KOPT-K1 (cell line): ENCODE results near the gene PYROXD2.

Experiments used
- H3K27ac ChIP-seq: fragments of 200-600 bp; sonication (generic); 2 replicates; pipeline ENCODE4 v1.5.1; 2016; ENCODE audit warnings: antibody characterized with exemption, mild to moderate bottlenecking, low read depth, low read length; ENCODE audit not compliant: poor library complexity, severe bottlenecking
- H3K36me3 ChIP-seq: fragments of 200-600 bp; sonication (generic); 2 replicates; pipeline ENCODE4 v1.5.1; 2017; ENCODE audit warnings: antibody characterized with exemption, mild to moderate bottlenecking, low read length, moderate library complexity; ENCODE audit not compliant: insufficient read depth
- H3K9me3 ChIP-seq: fragments of 200-600 bp; sonication (generic); 2 replicates; pipeline ENCODE4 v1.5.1; 2017; ENCODE audit warnings: antibody characterized with exemption, low read length, mild to moderate bottlenecking; ENCODE audit not compliant: insufficient read depth, poor library complexity, severe bottlenecking

The PYROXD2 gene

DNA sequence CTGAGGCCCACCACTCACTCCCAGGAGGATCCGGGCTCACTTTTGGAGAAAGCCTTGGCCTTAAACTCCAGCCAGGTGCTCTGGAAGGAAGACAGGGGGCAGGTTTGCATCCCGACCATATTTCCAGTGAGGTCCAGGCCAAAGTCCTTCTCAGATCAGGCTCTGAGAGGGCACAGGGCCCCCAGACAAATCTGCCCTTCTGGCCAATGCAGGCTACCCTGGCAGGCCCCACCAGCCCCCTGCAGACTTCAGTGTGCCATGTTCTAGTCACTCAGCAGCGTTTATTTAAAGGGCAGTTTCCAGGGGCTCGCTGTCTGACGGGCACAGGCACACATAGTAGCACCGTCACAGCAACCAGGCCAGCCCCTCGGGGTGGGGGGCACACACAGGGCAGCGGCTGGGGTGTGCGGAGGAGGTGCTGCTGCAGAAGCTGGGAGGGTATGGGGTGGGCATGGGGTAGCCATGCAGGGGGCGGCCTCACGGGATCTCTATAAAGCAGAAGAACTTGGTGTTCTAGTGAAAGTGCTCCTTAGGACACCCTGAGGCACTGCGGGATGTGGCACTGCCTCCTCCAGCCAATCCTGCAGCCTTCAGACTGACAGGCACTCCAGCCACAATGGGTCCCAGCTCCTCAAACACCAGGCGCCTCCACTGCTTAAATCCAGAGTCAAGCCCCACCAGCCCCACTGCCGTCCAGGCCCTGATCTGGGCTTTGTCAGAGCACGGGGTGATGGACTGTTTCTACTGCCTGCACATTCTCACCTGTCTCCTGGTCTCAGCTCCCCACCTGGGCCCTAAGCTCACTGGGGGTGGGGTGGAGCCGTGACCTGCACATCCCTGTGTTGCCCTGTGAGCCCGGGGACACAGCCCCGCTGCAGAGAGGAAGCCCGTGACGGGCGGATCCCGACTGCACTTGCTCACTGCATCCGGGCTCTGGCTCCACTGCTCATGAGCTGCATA is 9.6 kb upstream of the PYROXD2 start:
- Histone ChIP-seq H3K9me3 (no peaks in the 10 kb centered on the region), H3K27ac (no peak overlapping the region), H3K36me3 (peaks cover 82% of the 10 kb centered on the region)

DNA sequence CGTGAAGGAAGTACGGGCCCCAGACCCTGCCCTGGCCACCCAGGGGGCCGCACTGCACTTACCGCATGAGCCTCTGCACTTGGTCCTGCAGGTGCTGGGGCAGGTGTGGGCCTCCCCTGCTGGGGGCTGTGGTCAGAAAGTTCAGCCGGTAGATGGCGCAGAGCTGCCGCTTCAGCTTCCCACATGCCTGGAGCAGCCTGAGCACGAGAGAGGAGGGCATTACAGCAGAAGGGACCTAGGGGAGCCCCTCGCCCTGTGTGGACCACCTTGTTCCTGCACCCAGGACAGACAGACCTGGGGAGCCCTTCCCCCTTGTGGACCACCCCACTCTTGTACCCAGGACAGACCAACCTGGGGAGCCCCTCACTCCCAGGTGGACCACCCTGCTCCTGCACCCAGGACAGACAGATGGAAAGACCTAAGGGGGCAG is 8.7 kb upstream of the PYROXD2 start:
- Histone ChIP-seq H3K27ac (no peak overlapping the region), H3K9me3 (no peaks in the 10 kb centered on the region), H3K36me3 (peaks cover 85% of the 10 kb centered on the region)

DNA sequence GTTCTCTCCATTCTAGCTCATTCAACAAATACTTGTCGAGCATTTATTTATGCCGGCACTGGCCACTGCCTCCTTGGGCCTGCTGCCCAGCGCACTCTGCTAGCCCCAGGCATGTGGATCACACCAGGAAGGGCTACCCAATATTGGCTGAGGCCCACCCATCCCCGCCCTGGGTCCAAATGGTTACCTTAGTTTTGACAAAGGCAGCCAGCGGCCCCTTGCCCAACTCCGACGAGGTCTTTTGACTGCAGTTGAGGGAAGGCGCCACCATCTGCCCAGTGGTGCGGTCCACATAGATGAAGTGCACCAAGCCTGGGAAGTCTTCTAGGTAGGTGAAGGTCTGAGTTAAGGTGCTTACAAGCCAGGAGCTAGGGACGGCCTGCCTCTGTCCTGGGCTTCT is 7.2 kb upstream of the PYROXD2 start:
- Histone ChIP-seq H3K36me3 (peaks cover 85% of the 10 kb centered on the region), H3K9me3 (no peaks in the 10 kb centered on the region), H3K27ac (no peak overlapping the region)

DNA sequence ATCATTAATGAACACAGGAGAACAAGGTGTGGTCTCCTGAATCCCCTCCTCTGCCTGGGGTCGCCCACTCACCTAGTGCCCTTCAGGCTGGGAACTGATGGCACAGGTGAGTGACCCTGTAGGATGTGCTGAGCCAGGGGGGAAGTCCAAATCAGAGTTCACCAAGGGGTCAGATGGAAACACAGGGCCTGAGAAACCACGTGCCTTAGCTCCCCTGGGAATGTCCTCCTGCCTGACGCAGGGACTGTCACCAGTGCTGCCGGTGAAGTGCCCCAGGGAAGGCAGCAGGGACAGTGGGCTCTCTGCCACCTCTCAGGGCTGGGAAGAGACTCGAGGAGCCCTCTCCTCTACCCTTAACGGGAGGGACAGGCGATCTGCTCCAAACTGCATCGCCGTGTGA is 5.8 kb upstream of the PYROXD2 start:
- Histone ChIP-seq H3K9me3 (no peaks in the 10 kb centered on the region), H3K27ac (no peak overlapping the region), H3K36me3 (peaks cover 81% of the 10 kb centered on the region)

DNA sequence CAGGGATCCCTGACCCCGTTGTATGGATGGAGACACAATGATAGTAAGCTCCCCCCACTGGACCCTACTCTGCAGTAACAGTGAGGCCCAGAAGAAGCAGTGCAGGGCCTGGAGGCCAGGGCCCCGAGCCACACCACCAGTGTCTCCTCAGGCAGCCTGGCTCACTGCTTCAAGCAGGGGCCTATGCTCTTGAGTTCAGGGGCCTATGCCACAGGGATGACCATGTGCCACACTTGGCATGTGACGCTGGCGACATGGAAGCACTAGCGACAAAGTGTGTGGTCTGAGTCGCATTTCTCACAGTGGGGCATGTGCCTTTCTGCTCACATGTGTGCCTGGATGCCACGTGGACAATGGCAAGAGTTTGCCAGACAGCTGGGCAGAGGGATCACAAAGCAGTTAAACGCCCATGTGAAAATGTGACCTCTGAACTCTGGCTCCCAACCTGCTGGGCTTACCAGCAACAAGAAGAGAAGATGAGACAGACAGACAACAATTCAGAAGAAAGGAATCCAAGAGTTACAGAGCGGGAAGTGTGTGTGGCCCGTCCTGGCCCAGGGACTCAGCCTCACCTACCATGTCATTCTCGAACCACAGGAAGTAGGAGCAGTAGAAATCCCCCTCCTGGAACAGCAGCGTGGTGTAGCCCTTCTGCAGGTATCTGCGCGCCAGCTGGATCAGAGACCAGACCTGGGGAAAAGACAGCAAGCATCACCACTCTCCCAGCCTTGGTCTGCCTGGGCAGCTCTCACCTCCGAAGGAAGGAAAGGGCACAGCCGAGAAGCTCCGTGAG is 4.7 kb upstream of the PYROXD2 start:
- H3K9me3 ChIP-seq: no peaks in the 10 kb centered on the region
- H3K27ac ChIP-seq: no peak overlapping the region
- peaks cover 70% of the 10 kb centered on the region for H3K36me3 ChIP-seq

DNA sequence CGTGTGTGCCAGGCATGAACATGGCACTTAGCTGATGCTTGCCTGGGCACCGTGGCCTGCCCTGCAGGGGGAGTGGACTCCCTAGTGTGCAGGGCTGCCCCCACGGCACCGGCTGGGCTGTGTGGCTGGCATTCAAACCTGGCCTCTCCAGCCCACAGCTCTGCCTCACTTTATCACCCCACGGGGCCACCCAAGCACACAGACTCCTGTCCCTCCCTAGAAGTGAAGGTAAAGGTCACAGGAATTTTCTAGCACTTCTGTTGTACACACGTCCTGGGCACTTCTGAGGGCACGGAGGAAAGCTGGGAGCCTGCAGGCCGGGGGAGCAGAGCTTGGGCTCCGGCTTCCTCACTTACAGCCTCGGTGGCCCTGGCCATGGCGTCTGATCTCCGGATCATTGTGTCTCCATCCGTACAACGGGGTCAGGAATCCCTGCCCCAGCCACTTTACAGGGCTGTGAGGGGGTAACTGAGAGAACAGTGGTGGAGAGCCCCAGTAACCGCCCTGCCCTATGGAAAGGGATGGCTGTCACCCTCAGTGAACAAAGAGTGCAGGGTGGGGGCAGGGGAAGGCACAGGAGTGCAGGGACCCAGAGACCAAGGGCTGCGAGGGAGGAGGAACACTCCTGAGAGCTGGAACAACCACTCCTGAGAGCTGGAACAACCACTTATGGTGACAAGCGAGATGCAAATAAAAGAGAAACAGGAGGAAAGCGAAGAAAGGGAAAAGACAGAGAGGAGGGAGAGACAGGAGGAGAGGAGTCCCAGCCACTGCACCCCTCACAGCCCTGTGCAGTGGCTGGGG is 3.9 kb upstream of the PYROXD2 start:
- Histone ChIP-seq H3K36me3 (peaks cover 68% of the 10 kb centered on the region), H3K9me3 (no peaks in the 10 kb centered on the region), H3K27ac (no peak overlapping the region)

DNA sequence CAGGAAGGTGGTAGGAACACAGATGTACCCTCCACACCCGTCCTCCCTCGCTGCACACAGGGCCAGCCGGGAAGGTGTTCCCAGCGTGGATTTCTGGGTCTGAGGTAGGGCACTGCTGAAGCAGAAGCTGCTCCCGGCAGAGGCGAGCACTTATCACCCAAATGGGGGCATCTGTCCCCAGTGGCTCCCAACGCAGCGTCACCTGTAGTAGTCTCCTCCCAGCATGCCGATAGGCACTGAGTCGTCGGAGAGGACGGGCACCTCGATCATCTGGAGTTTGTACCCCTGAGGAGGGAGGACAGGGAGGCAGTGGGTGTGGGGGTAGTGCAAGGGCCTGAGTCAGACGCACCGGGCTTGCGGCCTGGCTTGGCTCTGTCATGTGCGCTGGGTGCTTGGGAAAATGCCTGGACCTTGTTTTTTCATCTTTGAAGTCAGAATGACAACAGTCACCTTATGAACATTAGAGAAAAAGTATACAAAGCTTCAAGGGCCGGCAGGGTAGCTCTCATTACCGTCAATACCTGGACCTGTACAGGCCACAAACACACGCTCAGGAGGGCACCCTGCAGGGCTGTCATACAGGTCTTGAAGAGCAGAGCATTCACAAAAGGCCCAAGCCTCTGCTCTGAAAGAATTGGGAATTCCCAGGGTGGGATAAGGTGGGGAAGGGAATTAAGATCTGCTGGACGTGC is 3.1 kb upstream of the PYROXD2 start:
- Histone ChIP-seq H3K9me3 (no peaks in the 10 kb centered on the region), H3K27ac (no peak overlapping the region), H3K36me3 (peaks cover 60% of the 10 kb centered on the region)

DNA sequence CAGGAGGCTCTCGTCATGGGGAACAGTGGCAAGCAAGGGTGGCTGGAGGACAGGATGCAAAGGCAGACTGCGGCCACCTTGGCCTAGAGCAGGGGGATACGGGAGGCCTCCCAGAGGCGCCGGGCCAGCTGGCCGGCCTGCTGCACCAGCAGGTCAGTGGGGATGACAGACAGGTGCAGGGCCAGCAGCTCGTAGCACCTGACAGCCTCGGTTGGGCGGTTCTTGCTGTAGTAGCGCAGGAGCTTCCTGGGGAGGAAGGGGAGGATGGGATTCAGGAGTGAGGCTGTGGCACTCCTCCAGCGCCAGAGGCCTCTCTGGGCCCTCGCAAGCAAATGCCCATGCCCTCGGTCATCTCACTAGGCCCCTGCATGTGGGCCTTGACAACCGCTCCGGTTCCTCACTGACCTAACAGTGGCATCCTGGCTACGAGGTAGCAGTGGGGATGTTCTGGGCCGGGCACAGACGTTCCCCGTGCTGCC is 2.5 kb upstream of the PYROXD2 start:
- peaks cover 54% of the 10 kb centered on the region for H3K36me3 ChIP-seq
- H3K27ac ChIP-seq: no peak overlapping the region

DNA sequence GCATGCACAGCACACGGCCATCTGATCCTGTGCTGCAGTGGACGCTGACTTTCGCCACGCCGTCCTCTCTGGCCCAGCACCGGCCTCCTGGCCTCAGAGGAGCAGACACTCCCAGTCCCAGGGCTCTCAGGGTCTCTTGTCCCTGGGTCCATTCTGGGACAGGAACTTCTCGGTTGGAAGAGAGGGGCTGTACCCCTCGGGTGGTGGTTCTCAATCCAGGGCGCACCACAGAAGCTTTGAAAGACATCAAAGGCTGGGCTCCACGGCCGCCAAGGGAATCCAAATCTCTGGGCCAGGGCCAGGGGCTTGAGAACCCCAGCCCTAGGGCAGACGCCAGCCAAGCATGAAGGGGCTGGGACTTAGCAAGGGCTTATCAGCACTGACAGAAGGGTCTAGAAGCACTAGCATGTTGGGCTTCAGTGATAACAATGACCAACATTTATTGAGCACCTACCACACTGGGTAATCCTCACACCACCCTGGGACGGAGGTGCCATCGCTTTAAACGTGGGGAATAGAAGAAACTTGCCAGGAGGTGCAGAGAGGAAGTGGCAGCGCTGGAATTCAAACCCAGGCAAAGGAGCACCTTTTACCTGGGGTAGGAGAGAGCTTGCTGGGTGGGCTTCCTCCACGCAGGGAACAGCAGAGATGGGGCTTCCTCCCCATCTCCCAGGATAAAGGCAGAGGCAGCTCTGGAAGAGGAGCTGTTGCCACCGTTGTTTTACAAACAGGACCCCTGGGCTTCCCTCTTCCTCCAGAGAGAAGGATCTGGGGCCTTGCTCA is 1.8 kb upstream of the PYROXD2 start:
- Histone ChIP-seq H3K36me3 (peaks cover 49% of the 10 kb centered on the region; the same call in 1 of the 2 replicates), H3K9me3 (no peaks in the 10 kb centered on the region), H3K27ac (no peak overlapping the region)

More for the DNA sequence above, 2.5 kb upstream of the PYROXD2 start:
- no peaks in the 10 kb centered on the region for H3K9me3 ChIP-seq

DNA sequence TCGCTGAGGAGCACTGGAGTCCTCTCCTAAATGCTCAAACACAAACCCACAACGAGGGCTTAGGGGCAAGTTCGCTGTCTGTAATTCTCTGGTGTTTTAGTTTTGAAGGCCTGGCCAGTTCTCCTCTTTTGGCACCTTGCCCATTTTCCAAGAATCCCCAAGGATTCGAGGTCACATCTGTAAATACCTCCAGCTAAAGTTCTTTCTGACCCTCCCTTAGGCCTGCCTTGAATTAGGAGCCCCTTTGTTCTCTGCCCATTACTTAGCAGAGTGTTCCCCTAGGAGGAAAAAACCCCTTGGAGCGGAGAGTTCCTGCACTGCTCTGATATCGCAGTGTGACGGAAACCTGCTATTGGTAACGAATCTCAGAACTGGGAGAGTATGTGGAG is 743 bp upstream of the PYROXD2 start:
- Histone ChIP-seq H3K27ac (peak overlapping the region; percentile 81), H3K9me3 (no peaks in the 10 kb centered on the region), H3K36me3 (peaks cover 41% of the 10 kb centered on the region; the same call in 1 of the 2 replicates)

DNA sequence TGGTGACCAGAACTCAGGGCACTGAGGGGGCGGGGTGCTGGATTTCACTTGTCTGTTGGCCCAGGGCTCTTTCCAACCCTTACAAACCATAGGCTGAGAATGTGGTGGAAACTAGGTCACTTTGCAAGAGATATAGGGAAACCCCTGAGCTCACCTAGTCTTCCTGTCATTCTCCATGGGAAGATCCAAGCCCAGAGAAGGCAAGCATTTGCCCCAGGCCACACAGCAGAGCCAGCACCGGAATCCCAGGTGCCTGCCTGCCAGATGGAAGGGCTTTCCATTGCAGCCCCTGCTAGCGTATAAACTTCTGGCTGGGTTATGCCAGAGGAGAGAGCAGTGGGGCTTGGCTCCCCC is 427 bp downstream of the PYROXD2 start:
- H3K27ac ChIP-seq: peak overlapping the region; percentile 81
- peaks cover 32% of the 10 kb centered on the region; the same call in 1 of the 2 replicates for H3K36me3 ChIP-seq
- H3K9me3 ChIP-seq: no peaks in the 10 kb centered on the region

DNA sequence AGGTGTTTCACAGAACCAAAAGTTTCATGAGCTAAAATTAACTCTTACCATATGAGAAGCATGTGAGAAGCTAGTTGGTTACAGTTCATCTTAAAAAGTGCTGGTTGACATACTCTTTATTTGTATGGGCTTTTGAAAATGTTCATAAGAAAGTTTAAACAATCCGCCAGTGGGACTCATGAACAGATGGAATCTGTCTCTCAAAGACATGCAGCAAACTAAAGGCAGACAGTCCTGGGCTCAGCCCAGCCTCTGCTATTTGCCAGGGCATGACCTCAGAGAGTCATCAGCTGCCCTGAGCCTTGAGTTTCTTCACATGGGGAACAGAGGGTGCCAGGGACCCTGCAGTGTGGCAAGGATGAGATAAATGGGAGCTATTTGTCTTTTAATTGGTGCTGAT is 3.2 kb downstream of the PYROXD2 start:
- no peaks in the 10 kb centered on the region for H3K9me3 ChIP-seq
- H3K36me3 ChIP-seq: peaks cover 4% of the 10 kb centered on the region; the same call in 1 of the 2 replicates
- H3K27ac ChIP-seq: no peak overlapping the region

DNA sequence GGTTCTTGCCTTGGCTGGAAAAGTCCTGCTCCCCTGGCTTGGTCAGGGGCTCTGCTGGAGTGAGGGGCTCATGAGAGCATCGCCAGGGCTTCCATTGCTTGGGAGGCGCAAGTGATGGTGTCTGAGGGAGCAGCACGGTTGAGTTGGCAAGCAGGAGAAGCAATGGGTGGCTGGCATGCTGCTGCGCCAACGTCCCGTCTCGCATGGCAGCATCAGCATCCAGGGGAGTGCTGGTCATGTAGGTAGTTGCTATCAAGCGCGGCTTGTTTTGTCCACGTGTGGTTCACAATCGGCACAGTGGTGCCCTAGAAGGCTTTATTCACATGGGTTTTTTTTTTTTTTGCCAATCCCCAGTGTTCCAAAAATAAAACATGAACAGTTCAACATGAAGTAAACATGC is 3.8 kb downstream of the PYROXD2 start:
- no peaks in the 10 kb centered on the region for H3K36me3 ChIP-seq
- H3K9me3 ChIP-seq: no peaks in the 10 kb centered on the region
- no peak overlapping the region for H3K27ac ChIP-seq

DNA sequence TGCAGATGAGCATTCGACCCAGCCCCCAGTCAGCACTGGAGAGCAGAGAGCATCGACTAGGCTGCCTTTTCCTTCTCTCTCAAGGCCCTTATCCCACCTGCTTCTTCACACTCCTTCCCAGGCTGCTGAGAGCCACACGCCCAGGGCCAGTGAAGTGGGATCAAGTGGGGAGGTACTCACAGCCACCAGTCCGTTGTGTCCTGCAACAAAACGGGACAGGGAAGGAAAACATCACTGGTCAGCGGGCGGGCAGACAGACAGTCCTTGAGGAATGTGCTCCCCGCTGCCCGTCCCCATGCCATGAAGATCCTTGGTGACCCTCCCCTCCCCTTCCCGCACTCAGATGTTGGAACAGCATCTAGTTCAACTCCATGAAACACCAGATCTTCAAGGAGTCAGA is 4.2 kb downstream of the PYROXD2 start:
- H3K9me3 ChIP-seq: no peaks in the 10 kb centered on the region
- no peaks in the 10 kb centered on the region for H3K36me3 ChIP-seq

More for the DNA sequence above, 4.2 kb downstream of the PYROXD2 start:
- H3K27ac ChIP-seq: no peak overlapping the region
